Natural killer cell (primary cell): ENCODE results near the gene PDE4D. TPM values are rescaled to one million over a fixed set of nuclear protein-coding genes. Genes with fewer than 3 reads are reported as not detected.

Experiments used
- ATAC-seq, 3 donors: fragments of 150-1000 bp in 2 of 3; fragments of 200-7000 bp in 1 of 3; cut with Tn5 transposase; 1 replicate in 1 of 3; 2 replicates in 2 of 3; pipeline ENCODE4 v1.10.0; 2021; ENCODE audit warnings: mild to moderate bottlenecking in 2 of 3, moderate library complexity in 2 of 3
- DNase-seq, 2 donors: peaks; one replicate each; pipeline versions ENCODE4 v3.0.0 to v3.0.0-alpha.2; 2013 to 2021; ENCODE audit warnings: mixed read lengths in 1 of 2
- H3K27ac ChIP-seq: one replicate; pipeline ENCODE4 v1.5.1; 2013; ENCODE audit warnings: mild to moderate bottlenecking, low read length
- H3K27me3 ChIP-seq: one replicate; pipeline ENCODE4 v1.6.1; 2013; ENCODE audit warnings: low read length; ENCODE audit not compliant: control insufficient read depth, insufficient read depth
- H3K36me3 ChIP-seq: one replicate; pipeline ENCODE4 v1.6.1; 2013; ENCODE audit warnings: low read length; ENCODE audit not compliant: control insufficient read depth, insufficient read depth
- H3K4me1 ChIP-seq: one replicate; pipeline ENCODE4 v1.6.1; 2013; ENCODE audit warnings: low read length; ENCODE audit not compliant: control insufficient read depth, insufficient read depth
- H3K4me3 ChIP-seq: one replicate; pipeline ENCODE4 v1.5.1; 2013; ENCODE audit warnings: low read length
- H3K9me3 ChIP-seq: one replicate; pipeline ENCODE4 v1.6.1; 2013; ENCODE audit warnings: low read length; ENCODE audit not compliant: control insufficient read depth, insufficient read depth
- H3K27ac Mint-ChIP-seq, 2 donors: one replicate each; pipeline ENCODE4 v1.8.0; 2022; ENCODE audit warnings: mild to moderate bottlenecking in 2 of 2, mixed read lengths in 2 of 2, moderate library complexity in 1 of 2
- H3K27me3 Mint-ChIP-seq, 2 donors: one replicate each; pipeline ENCODE4 v1.8.0; 2022; ENCODE audit warnings: low read depth in 2 of 2, mixed read lengths in 2 of 2
- H3K36me3 Mint-ChIP-seq: one replicate; pipeline ENCODE4 v1.8.0; 2022; ENCODE audit warnings: mixed read lengths
- H3K4me1 Mint-ChIP-seq, 2 donors: one replicate each; pipeline ENCODE4 v1.8.0; 2022; ENCODE audit warnings: mixed read lengths in 2 of 2
- H3K4me3 Mint-ChIP-seq: one replicate; pipeline ENCODE4 v1.8.0; 2022; ENCODE audit warnings: mild to moderate bottlenecking, moderate library complexity, mixed read lengths
- H3K9me3 Mint-ChIP-seq, 2 donors: one replicate each; pipeline ENCODE4 v1.8.0; 2022; ENCODE audit warnings: mixed read lengths in 2 of 2
- CTCF ChIP-seq: fragments of 200-600 bp; IDR thresholded peaks from one replicate; pipeline ENCODE4 v1.8.0; 2022; ENCODE audit warnings: antibody characterized with exemption
- WGBS: methylation state at CpG from one replicate; pipeline ENCODE4 v1.1.7; 2013; ENCODE audit warnings: missing lambda C conversion rate; ENCODE audit not compliant: insufficient coverage; 5-methylcytosine and 5-hydroxymethylcytosine counted together
- intact Hi-C: fragments of 100-400 bp; cut with micrococcal nuclease; formaldehyde crosslinking; loops from one replicate; pipeline ENCODE4 v1.14.2; 2022
- total RNA-seq, 4 donors: library from RNA; stranded (reverse); fragments of 120-200 nt in 1 of 4; gene quantifications; one replicate each; pipeline versions ENCODE4 v1.2.3 to v1.2.4, GENCODE V29; 2013 to 2022

Gene PDE4D
- total RNA-seq, 3 donors from 2014 or later (not counting 1 experiment from before 2014, with no cell fraction given): 109 to 170 (median 116) TPM

- Mint-ChIP-seq H3K4me1 (peaks cover 0 to 4% of the 10 kb centered on the region in 2 donors), H3K36me3 (no peaks in the 10 kb centered on the region), H3K27me3 (peaks cover 0 to 3% of the 10 kb centered on the region in 2 donors), H3K27ac (no peak overlapping the region), H3K9me3 (no peaks in the 10 kb centered on the region), H3K4me3 (no peak overlapping the region)
- Histone ChIP-seq H3K27ac (no peak overlapping the region), H3K36me3 (no peaks in the 10 kb centered on the region), H3K9me3 (no peaks in the 10 kb centered on the region), H3K4me3 (no peak overlapping the region), H3K4me1 (no peaks in the 10 kb centered on the region), H3K27me3 (no peaks in the 10 kb centered on the region)
- DNase-seq (no peak), ATAC-seq (no peak)
- 68% methylated on average over 7 of the region's 8 CpGs for WGBS
- intact Hi-C loops: no loop called here
- TF ChIP-seq CTCF: no peak
Observed at GRCh38 chr5:59648949-59649921, 244.3 kb downstream of the PDE4D start.

- Mint-ChIP-seq H3K36me3 (no peaks in the 10 kb centered on the region), H3K4me3 (no peak overlapping the region), H3K27ac (no peak overlapping the region), H3K4me1 (peaks cover 0 to 4% of the 10 kb centered on the region in 2 donors), H3K9me3 (no peaks in the 10 kb centered on the region), H3K27me3 (peaks cover 0 to 3% of the 10 kb centered on the region in 2 donors)
- DNase-seq (no peak), ATAC-seq (no peak)
- no peaks in the 10 kb centered on the region for H3K27me3 ChIP-seq
- H3K27ac ChIP-seq: no peak overlapping the region
- intact Hi-C loops: no loop called here
- 100% methylated on average over 1 of the region's 1 CpG for WGBS
- TF ChIP-seq CTCF: no peak
- H3K4me1 ChIP-seq: no peaks in the 10 kb centered on the region
- no peak overlapping the region for H3K4me3 ChIP-seq
- H3K9me3 ChIP-seq: no peaks in the 10 kb centered on the region
- H3K36me3 ChIP-seq: no peaks in the 10 kb centered on the region
Observed at GRCh38 chr5:59648038-59648831, 245.3 kb downstream of the PDE4D start.

DNA sequence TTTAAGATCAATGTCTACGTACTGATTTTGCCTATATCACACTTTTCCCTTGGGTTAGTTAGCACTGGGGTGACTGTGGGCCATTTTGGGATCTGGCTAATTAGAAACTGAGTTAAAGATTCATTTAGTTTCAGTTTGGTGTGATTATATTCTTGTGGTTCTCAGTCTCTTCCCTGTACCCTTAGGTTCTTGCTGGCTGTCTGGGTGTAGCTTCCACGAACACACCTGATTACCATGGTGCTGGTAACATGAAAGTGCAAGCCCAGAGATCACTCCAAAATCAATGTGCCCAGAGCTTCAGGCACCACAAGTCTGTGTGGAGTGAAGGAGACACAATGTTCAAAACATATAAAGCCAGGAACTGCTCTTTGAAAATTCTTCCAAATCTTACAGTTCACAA lies 248.1 kb downstream of the PDE4D start:
- no peak for DNase-seq
- no peaks in the 10 kb centered on the region for H3K36me3 Mint-ChIP-seq
- peaks cover 0 to 4% of the 10 kb centered on the region in 2 donors for H3K4me1 Mint-ChIP-seq
- H3K9me3 Mint-ChIP-seq: no peaks in the 10 kb centered on the region
- no peak overlapping the region for H3K27ac Mint-ChIP-seq
- Histone ChIP-seq H3K9me3 (no peaks in the 10 kb centered on the region), H3K27me3 (no peaks in the 10 kb centered on the region), H3K4me3 (no peak overlapping the region), H3K4me1 (no peaks in the 10 kb centered on the region), H3K36me3 (no peaks in the 10 kb centered on the region), H3K27ac (no peak overlapping the region)
- intact Hi-C loops: no loop called here
- H3K4me3 Mint-ChIP-seq: no peak overlapping the region
- H3K27me3 Mint-ChIP-seq: peaks cover 0 to 3% of the 10 kb centered on the region in 2 donors
- no peak for ATAC-seq
- 29% methylated on average over 2 of the region's 2 CpGs for WGBS
- no peak for TF ChIP-seq CTCF
